Inferior parietal cortex (tissue), 1 donor: Measurements from ENCODE around the gene PTPN7.
"Not testable (repeated sequence)": the region's sequence is repeated elsewhere in the genome, so short reads cannot be mapped to it uniquely, and the experiment has no call there.

Experiments
- DNase-seq: peaks from one replicate; pipeline ENCODE4 v3.0.0-alpha.2; 2016; ENCODE audit errors: extremely low spot score

PTPN7 gene

DNA sequence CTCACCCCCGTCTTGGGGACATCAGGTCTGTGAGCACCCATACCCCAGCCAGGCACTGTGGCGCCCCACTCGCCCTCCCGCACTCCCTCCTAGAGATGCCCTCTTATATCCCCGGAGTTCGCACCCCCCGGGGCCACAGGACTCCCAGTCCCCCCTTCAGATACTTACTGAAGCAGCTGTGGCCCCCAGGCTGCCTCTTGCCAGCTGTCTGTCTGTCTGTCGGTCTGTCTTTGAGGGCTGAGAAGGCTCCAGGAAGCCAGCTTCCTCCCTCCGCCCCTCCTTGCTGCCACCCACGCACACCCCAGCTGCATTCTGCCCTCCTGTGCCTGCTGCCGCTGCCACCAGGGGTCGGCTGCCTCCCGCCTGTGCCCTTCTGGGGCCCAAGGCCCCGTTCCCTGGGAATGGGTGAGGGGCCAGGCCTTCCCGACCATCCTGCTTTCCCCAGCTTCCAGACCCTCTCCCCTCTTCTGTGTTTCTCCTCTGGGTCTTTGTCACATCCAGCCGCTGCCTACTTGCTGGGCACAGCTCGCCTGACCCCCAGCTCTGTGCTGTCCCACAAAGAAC, at the start of gene PTPN7:
TSS of gene PTPN7 (minus strand) at position 226 of the 564 bp plus-strand sequence. CDS start 1,200 bp downstream, outside the sequence.
- DNase-seq: no peak

DNA sequence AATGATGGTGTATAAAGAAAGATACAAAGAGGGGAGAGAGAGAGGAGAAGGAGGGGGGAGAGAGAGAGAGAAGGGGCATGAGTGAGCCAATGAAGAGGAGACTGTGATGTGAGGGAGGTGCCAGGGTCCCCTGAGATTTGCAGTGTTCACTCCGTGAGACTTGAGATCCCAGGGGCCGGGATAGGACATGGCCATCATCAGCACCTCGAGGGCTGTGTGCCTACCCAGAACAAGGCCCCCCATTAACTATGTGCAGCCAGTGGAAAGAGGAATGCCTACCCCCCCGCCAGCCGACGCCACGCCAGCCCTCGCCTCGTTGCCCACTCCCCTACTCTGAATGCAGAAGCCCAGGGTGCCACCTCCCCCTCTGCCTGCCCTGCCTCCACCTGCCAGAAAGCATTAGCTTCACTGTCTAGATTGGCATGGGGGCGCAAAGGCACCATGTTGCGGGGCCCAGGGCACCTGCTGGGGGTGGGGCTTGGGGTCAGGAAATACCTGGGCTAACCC, 48.0 kb upstream of the PTPN7 start:
- no peak for DNase-seq

DNA sequence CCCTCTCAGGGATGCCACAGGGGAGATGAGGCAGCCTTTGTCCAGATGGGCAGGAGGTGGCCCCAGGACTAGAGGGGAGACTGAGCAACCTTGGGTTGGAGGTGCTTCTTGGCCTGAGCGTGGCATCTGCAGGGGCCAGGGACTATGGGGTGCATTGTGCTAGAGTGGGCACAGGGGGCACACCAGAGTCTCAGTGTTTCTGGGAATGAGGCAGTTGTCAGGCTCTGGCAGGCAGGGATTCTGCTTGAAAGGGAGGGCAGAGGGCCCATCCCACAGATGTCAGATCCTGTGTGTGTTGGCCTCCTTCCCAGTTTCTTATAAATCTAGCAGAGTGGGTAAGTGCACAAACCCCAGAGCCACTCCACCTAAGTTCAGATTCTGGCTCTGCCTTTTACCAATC, 46.9 kb upstream of the PTPN7 start:
- no peak for DNase-seq

DNA sequence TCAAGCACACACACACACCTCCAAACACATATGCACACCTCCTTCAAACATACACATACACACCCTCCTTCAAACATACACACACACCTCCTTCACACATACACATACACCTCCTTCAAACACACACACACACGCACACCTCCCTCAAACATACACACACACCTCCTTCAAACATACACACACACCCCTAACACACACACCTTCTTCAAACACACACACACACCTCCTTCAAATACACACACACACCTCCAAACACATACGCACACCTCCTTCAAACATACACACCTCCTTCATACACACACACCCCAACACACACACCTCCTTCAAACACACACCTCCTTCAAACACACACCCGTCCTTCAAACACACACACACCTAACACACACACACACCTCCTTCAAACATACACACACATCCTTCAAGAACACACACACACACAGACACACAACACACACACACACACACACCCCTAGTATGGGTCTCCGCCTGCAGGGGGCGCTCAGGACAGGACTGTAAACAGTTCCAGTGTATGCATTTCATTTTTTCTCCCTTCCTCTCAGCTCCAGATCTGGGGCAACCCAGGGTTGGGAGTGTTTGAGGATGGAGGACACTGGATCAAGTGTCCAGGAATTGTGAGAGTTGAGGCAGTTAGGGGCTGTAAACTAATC, 45.3 kb upstream of the PTPN7 start:
- DNase-seq: no peak

DNA sequence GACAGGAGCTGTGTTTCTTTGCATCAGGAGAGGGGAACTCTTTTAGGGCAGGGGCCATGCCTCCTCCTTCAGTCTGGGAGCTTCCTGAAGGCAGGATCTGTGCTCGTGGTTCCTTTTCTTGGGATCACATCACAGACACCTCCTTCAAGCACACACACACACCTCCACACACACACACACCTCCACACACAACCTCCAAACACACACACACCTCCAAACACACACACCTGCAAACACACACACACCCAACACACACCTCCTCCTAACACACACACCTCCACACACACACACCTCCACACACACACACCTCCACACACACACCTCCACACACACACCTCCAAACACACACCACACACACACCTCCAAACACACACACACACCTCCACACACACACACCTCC, 43.7 kb upstream of the PTPN7 start:
- no peak for DNase-seq

DNA sequence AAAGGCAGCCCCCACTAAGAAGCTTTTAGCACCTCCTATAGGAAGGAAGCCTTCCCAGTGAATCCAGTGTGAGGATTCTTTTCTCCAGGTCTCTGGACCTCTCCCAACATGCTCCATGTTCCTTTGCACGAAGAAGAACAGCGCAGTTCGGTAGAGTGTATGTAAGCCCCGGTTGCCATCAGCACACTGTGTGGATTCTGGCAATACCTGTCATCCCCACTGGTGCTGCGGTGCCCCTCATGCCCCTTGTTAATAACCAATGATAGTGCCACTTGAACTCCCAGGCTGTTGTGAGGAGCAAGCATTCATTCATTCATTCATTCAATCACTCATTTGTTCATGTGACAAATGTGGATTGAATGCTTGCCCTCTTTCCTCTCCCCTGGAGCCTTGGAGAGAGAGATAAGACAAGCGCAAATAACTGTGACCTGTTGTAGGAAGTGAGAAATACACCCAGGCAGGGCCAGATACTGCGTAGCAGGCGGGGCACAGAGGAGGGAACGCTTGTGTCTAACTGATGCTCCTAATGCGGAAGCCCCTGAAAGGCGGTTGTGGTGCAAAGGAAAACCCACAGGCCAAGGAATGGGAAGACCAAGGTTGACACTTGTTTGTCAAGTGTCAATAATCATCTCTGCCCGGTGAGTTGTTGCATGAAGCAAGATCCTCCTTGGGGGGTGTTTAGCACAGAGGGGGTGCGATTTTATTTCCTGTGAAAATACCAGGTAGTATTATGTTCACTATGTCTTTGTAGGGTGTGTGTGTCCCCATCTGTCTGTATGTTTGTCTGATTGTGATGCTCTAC, 43.0 kb upstream of the PTPN7 start:
- no peak for DNase-seq

DNA sequence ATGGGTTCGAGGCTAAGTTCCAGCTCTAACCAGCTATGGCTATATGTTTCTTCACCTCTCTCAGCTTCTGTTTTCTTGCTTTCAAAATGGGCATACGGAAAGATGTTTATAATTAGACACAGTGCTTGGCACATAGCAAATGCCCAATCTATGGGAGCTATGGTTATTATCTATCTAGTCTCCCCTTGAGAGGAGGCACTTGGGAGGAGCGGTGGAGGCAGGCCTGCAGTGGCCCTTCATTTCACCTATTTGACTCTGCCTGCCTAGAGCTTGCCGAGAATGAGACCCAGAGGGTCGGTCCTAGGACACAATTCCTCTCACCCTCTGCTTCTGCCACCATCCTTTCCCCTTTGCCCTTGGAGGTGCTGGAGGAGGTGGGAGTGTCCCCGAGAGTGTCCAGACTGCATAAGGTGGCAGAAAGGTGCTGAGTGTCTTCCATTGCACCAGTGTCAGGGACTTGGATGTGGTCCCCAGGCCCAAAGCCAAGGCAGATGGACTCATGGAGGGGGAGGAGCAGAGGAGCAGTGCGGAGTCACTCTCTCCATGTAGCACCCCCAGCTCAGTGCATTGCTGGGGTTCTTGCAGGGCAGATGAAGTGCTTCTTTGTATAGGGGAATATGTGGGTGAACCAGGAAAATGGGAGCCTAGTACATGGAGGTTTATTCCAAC, 42.2 kb upstream of the PTPN7 start:
- no peak for DNase-seq

DNA sequence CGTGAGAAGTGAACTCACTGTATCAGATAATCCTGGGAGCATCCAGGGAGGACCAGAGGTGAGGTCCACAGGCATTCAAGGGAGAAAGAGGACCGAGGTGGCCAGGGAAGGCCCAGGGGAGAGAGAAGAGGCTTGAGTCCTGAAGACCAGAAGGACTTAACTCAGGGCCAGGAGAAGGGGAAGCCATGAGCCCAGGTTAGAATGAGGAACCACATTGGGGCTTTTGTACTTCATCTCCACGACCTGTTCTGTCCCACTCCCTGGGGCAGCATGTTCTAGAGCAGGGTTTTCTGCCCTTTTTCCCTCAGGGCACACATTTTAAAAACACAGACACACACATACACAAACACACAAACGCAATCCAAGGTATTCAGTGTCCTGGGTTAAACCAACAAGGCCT, 41.6 kb upstream of the PTPN7 start:
- DNase-seq: no peak

DNA sequence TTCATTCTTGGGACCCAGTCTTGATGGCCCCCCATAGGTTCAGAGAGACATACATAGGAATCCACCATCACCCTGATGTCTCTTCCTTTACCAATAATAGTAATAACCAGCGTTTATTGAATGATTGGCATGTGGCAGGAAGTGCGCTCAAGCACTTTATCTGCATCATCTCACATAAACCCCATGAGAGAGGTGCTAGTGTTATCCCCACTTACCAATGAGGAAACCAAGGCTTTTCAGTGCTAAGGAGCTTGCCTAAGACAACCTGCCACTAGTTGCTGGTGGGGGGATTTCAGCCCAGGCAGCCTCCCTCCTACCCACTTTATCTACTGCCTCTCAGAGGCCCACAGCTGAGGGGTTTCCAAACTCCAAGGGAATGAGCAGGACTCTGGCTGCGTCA, 40.9 kb upstream of the PTPN7 start:
- DNase-seq: no peak

DNA sequence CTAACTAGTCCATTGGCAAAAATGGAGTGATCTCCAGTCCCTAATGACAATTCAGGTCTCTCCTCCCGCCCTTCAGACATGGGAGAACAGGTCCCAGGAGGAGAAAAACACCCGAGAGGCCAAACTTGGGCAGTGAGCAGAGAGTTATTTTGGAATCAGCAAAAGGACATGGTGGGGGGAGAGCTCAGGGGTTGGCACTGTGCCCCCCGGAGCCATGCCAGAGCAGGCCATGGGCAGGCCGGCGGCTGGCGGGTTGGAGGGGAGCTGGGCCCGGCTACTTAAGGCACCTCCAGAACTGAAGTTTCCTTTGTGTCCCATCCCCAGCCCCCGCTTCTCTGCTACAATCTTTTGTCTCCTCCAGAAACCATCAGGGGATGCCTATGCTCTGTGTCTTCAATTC, 40.3 kb upstream of the PTPN7 start:
- no peak for DNase-seq

DNA sequence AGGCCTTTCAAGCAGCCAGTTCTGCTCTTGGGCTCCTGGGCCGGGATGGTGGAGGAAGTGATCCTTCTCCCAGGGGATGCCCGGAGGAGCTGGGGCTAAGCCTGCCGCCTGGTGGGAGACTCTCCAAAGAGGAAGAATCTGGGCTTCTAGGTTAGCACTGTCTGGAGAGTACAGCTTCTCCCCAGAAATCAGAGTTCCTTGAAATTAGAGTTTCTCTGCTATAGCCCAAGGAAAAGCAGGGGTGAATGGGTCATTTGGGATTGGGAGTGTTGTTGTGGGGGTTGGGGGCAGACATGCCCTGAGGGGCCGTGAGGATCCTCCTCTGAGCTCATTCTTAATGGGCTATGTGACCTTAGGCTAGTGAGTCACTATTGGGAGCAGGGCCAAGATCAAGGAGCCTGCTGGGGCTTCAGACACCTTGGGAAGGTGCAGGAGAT, 39.7 kb upstream of the PTPN7 start:
- no peak for DNase-seq

DNA sequence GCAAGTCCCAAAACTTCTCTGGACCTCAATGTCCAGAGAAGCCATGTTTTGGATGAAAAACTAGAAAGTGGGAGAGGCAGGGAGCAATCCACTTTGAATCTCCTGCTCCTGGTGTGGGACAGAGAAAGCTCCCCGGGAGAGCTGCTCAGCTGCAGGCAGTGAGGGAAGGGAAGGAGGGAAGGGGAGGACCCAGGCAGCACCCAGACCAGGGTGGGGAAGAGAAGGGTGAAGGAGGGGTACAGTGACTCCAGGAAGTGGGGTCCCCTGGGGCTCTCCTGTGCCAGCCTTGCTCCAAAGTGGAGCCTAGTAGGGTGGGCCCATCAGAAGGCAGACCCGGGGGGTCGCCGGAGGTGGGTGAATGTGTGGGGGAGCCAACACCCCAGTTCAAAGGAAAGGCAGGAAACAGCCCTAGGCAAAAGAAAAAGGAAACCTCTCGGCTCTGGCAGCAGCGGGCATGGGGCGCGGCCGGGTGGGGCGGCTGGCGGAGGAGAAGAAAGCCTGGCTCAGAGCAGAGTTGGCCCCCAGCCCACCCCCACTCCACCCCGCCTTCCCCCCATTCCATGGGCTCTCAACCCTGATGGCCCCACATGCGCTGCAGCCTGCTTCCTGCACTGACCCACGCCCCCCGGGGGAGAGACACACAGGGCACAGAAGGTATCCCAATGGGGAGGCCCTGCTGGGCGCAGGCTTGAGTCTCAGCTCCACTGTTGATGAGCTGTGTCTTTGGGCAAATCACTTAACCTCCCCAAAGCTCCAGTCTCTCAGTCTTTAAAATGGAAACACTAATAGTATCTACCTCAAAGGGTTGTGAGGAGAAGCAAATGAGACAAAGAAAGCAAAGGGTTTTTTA, 38.9 kb upstream of the PTPN7 start:
- DNase-seq: no peak

DNA sequence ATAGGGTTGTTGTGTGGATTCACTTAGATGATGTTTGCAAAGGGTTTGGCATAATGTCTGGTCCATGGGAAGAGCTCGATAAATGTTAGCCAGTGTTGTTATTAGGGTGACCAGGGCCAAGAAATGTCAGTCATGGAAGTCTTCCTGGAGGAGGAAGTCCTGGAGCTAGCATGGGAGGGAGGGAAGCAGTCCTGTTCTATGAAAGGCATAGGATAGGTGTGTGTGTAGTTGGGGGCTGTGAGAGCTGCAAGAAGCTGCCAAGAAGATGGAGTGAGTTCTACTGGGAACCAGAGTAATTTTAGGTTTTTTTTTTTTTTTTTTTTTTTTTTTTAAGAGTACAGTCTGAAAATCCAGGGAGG, 37.9 kb upstream of the PTPN7 start:
- no peak for DNase-seq

DNA sequence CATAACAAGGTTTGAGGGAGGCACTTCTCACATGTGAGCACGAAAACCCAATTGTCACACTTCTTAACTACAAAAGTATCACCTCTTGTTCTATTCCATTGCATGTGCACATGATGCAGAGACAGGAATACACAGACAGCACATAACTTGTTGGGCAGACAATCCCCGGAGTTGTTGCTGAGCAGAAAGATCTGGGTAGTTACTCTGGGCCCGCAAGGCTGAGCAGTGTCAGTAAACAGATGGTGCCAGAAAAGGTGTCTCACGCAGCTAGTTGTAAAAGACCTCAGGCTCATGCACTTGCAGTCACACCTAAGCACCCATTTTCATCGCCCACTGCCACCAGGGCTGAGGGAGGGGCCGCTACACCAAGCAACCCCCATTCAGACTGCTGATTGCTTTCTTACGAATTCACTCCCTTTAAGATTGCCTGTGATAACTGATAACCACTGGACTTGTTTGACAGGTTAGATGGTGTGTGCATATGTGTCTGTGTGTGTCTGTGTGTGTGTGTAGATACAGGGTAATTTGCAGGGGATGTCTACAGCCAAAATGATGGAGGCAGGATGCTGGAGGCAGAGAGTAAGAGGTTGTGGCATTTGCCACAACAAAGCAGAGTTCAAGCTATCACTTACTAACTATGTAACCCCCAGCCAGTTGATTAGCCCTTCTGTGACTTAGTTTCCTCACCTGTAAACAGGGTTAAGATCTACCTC, 37.4 kb upstream of the PTPN7 start:
- DNase-seq: no peak

DNA sequence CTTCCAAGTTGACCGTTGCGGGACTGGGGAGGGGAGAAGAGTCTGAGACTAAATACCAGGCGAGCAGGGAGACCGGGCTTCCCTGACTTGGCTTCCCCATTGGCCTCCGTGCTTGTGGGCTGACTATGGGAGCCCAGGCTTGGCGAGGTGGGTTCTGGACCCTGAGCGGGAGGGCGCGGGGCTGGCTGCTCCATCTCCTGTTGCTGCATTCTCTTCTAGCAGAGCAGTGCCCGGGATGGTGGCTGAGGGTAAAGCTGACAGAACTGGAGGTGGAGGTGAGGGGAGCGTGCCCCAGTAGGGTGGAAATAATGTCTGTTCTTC, 33.9 kb upstream of the PTPN7 start:
- DNase-seq: no peak

DNA sequence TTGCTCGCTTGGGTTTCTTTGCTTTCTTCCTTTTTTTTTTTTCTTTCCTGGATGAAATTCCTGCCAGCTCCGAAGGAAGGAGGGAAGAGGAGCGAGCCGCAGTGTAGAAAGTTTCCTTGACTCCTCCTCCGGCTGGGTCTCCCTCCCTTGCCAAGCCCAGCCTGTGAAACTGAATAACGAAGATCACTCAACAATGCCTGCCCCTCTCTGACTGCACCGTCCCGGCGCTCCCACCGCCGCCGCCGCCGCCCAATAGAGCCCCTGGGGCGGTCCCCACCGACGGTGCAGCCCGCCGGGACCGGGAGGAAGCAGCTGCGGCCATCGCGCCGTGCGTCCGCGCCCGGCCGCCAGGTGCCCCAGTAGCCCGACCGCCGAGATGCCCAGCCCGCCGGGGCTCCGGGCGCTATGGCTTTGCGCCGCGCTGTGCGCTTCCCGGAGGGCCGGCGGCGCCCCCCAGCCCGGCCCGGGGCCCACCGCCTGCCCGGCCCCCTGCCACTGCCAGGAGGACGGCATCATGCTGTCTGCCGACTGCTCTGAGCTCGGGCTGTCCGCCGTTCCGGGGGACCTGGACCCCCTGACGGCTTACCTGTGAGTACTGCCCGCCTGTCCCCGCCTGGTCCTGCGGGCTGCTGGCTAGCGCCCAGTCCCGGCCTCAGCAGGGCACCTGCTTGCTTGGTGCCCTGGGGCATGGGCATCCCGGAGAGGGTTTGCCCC, 33.4 kb upstream of the PTPN7 start, which contains the start of gene LGR6:
TSS of gene LGR6 (plus strand) at position 186 of the 714 bp plus-strand sequence. CDS start at position 377, 191 bp downstream.
- no peak for DNase-seq

DNA sequence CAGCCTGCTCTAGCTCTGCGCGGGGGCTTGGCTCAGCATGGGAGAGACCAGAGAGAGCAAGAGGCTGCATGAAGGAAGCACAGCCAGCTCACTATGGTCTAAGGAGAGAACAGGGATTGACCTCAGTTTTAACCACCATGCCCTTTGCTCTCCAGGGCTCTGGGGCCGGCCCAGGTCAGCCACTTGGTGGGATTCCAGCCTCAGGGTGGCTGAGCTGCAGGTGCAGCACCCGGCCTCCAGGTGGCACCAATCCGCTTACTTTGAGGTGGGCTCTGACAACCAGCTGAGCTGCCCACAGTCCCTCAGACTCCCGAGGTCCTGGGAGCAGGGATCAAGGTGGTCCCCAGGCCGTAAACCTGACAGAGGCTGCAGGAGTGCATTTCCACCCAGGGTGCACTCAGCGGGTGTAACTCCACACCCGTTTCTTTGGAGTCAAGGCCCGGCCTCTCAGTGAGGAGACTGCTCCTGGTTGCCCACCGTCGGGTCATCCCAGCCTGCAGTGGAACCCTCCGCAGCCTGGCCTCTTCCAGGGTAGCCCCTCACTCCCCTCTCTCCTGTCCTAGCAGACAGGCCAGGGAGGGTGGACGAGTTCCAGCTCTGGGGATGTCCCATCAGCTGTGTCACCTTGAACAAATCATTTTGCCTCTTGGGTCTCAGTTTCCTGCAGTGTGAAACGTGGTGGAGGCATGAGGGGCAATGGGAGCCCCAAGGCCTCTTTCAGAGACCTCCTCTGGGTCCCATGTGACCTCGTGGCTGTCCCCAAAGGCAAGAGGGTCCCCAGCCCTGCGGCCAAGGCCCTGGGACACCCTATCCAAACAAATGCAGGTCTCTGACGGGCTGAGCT, 32.6 kb upstream of the PTPN7 start:
- peak; percentile 55 for DNase-seq

DNA sequence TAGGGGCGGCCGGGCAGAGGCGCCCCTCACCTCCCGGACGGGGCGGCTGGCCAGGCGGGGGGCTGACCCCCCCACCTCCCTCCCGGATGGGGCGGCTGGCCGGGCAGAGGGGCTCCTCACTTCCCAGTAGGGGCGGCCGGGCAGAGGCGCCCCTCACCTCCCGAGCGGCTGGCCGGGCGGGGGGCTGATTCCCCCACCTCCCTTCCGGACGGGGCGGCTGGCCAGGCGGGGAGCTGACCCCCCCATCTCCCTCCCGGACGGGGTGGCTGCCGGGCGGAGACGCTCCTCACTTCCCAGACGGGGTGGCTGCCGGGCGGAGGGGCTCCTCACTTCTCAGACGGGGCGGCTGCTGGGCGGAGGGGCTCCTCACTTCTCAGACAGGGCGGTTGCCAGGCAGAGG, 31.0 kb upstream of the PTPN7 start:
- DNase-seq: not testable (repeated sequence)
